GM12801 (cell line): ENCODE data around the gene SPCS3.

Experiments used
- TF ChIP-seq, protein P1 (sequence below): IDR thresholded peaks from one replicate; pipeline ENCODE4 v1.5.1; 2011; ENCODE audit warnings: control low read depth; ENCODE audit not compliant: insufficient read length; ENCODE audit errors: extremely low read depth

The SPCS3 gene

GRCh38 chr4:176358083-176358469 lies 38.3 kb downstream of the SPCS3 start:
- TF ChIP-seq, protein P1, sequence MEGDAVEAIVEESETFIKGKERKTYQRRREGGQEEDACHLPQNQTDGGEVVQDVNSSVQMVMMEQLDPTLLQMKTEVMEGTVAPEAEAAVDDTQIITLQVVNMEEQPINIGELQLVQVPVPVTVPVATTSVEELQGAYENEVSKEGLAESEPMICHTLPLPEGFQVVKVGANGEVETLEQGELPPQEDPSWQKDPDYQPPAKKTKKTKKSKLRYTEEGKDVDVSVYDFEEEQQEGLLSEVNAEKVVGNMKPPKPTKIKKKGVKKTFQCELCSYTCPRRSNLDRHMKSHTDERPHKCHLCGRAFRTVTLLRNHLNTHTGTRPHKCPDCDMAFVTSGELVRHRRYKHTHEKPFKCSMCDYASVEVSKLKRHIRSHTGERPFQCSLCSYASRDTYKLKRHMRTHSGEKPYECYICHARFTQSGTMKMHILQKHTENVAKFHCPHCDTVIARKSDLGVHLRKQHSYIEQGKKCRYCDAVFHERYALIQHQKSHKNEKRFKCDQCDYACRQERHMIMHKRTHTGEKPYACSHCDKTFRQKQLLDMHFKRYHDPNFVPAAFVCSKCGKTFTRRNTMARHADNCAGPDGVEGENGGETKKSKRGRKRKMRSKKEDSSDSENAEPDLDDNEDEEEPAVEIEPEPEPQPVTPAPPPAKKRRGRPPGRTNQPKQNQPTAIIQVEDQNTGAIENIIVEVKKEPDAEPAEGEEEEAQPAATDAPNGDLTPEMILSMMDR = no peak

- TF ChIP-seq, protein P1 = no peak
These were observed 39.8 kb downstream of the SPCS3 start for GRCh38 chr4:176359590-176359989.

GRCh38 chr4:176360446-176360845 lies 40.7 kb downstream of the SPCS3 start:
- TF ChIP-seq, protein P1 = no peak

DNA sequence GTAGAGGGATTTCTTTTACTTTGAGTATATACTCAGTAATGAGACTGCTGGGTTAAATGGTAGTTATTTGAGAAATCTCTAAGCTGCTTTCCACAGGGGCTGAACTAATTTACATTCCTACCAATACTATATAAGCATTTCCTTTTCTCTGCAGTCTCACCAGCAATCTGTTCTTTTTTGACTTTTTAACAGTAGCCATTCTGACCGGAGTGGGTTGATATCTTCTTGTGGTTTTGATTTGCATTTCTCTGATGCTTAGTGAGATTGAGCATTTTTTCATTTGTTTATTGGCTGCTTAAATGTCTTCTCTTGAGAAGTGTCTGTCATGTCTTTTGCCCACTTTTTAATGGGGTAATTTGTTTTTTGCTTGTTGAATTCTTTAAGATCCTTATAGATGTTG lies 43.3 kb downstream of the SPCS3 start:
- TF ChIP-seq, protein P1 = no peak

DNA sequence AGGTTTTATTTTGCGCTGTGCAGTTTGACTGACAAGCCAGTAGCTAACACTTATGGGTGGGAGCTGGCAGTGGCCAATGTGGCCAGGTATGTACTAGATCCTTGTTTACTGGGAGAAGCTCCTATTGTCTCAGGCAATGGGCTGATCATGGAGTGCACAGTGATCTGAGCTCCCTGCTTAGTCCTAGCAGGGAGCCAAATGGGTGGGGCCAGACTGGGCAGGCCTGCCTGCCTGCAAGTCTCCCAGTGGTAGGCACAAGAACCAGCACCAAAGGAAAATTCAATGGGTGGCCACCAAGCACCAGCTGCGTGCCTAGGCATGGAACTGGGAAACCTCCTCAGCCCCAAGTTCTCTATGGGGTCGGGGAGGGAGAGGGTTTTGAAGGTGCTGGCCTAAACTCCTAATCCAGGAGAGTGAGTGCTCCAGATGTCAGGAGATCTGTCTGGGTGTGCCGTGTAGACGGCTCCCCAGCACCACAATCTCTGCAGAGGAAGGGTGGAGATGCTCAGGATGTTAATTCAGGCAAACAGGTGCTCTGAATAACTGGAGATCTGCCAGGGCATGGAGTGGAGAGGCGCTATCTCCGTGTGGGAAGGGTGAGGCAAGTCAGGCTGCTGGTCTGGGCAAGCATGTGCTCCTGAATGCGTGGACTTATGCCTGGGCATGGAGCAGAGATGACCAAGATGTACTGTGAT lies 48.2 kb downstream of the SPCS3 start:
- TF ChIP-seq, protein P1 = no peak

DNA sequence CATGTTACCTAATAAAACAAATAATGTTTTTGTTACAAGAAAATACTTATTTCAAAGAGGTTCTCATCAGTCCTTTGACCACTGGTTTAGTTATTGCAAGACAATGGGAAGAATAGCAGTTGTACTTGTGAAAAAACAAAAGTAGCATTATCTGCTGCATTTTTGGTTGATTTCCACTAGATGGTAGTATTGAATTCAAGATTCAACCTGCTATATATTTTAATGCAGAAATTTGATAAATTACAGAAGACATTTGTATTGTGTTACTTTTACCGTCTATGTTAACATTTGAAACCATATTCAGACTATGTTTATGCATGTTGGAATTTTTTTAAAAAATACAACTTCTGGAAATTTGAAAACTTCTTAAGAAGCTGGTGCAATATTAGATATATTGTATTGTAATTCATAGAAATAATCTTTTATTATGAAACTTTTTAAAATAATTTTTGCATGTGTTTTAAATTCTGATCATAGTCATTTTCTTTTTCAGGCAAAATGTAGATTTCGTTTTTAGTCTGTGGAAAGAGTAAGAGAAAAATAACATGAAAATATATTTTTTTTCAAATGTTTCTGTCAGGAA lies 56.4 kb downstream of the SPCS3 start:
- TF ChIP-seq, protein P1 = no peak

GRCh38 chr4:176377780-176378179 lies 58.0 kb downstream of the SPCS3 start:
- TF ChIP-seq, protein P1 = no peak
